Right lobe of liver (tissue), 4 donors: Measurements from ENCODE around the gene SPEM3.

Experiments
- CTCF ChIP-seq, 4 donors: fragments of 200-600 bp in 3 of 4; fragments of 450-650 bp in 1 of 4; IDR thresholded peaks; one replicate each; pipeline versions ENCODE4 v1.5.1 to v1.8.0; 2016 to 2022; ENCODE audit warnings: antibody characterized with exemption in 4 of 4, mild to moderate bottlenecking in 2 of 4
- POLR2A ChIP-seq: fragments of 450-650 bp; IDR thresholded peaks from one replicate; pipeline ENCODE4 v1.6.1; 2017; ENCODE audit warnings: antibody characterized with exemption, mild to moderate bottlenecking
- donor health status: DM: no; HTN: no; CAD: no.
- donor health status: DM: no; HTN: no; CAD: no.
- donor health status: DM: no; HTN: yes; CAD: no.

- TF ChIP-seq POLR2A (no peak), CTCF (IDR thresholded peaks at IDR 0.05) (no peak)
Observed at GRCh38 chr17:7480089-7480384, 51.4 kb downstream of the SPEM3 start.
